HepG2 (cell line): ENCODE results near the gene TFAP2A. TPM values are rescaled to one million over a fixed set of nuclear protein-coding genes. Genes with fewer than 3 reads are reported as not detected.

Source experiments
- ATF4 ChIP-seq, 2 experiments: fragments of 450-650 bp in 1 of 2; sonication (generic) in 1 of 2; formaldehyde crosslinking; IDR thresholded peaks; 2 replicates each; pipeline versions ENCODE4 v1.5.0 to v1.8.0; 2020 to 2022; ENCODE audit warnings: mild to moderate bottlenecking in 1 of 2, missing genetic modification reagents in 1 of 2
- BATF2 ChIP-seq: sonication (generic); formaldehyde crosslinking; IDR thresholded peaks from 2 replicates; pipeline ENCODE4 v1.8.0; 2022; ENCODE audit warnings: mild to moderate bottlenecking, missing genetic modification reagents, moderate library complexity
- BORCS8-MEF2B ChIP-seq: sonication (generic); formaldehyde crosslinking; IDR thresholded peaks from 2 replicates; pipeline ENCODE4 v1.8.0; 2022; ENCODE audit warnings: mild to moderate bottlenecking, missing genetic modification reagents
- DPF2 ChIP-seq: sonication (generic); formaldehyde crosslinking; IDR thresholded peaks from 2 replicates; pipeline ENCODE4 v1.4.0; 2020; ENCODE audit warnings: mild to moderate bottlenecking, low read depth, missing genetic modification reagents, borderline replicate concordance
- EP300 ChIP-seq, 3 experiments: sonication (generic) in 1 of 3; formaldehyde crosslinking in 1 of 3; IDR thresholded peaks; 2 replicates each; pipeline versions ENCODE4 v1.5.1 to v1.6.1; 2011 to 2020; ENCODE audit warnings: low read depth in 2 of 3, low read length in 2 of 3, borderline replicate concordance in 1 of 3, improper control_type of control experiment in 1 of 3, mild to moderate bottlenecking in 1 of 3, missing genetic modification reagents in 1 of 3, moderate library complexity in 1 of 3
- FOSL2 ChIP-seq: sonication (generic); formaldehyde crosslinking; IDR thresholded peaks from 2 replicates; pipeline ENCODE4 v1.4.0; 2020; ENCODE audit warnings: missing genetic modification reagents
- HBP1 ChIP-seq: IDR thresholded peaks from 2 replicates; pipeline ENCODE4 v1.6.1; 2016; ENCODE audit warnings: low read depth, control low read depth
- MAFF ChIP-seq: IDR thresholded peaks from 2 replicates; pipeline ENCODE4 v1.6.1; 2011; ENCODE audit warnings: low read depth, low read length, improper control_type of control experiment
- MBNL3 ChIP-seq: fragments of 250-450 bp; sonication (Bioruptor Pico); conservative IDR thresholded peaks from 2 replicates; pipeline ENCODE4 v1.8.0; 2022; ENCODE audit warnings: mild to moderate bottlenecking, inconsistent platforms
- MIXL1 ChIP-seq: IDR thresholded peaks from 2 replicates; pipeline ENCODE4 v1.6.1; 2016
- NFIB ChIP-seq: sonication (generic); formaldehyde crosslinking; IDR thresholded peaks from 2 replicates; pipeline ENCODE4 v1.9.0; 2021; ENCODE audit warnings: missing genetic modification reagents, mild to moderate bottlenecking, borderline replicate concordance
- PCBP2 ChIP-seq: fragments of 200-400 bp; formaldehyde crosslinking; optimal IDR thresholded peaks from 2 replicates; pipeline ENCODE3; 2018; ENCODE audit warnings: low read length, low read depth; ENCODE audit not compliant: poor library complexity, severe bottlenecking
- SALL1 ChIP-seq: sonication (generic); formaldehyde crosslinking; IDR thresholded peaks from 2 replicates; pipeline ENCODE4 v1.8.0; 2022; ENCODE audit warnings: mild to moderate bottlenecking, missing genetic modification reagents
- SOX6 ChIP-seq, 2 experiments: fragments of 450-650 bp in 1 of 2; sonication (generic) in 1 of 2; formaldehyde crosslinking in 1 of 2; IDR thresholded peaks; 2 replicates each; pipeline versions ENCODE4 v1.4.0 to v1.6.1; 2017 to 2020; ENCODE audit warnings: antibody characterized with exemption in 1 of 2, mild to moderate bottlenecking in 1 of 2, missing genetic modification reagents in 1 of 2
- ZFAT ChIP-seq: sonication (generic); formaldehyde crosslinking; conservative IDR thresholded peaks from 2 replicates; pipeline ENCODE4 v1.8.1; 2023; ENCODE audit warnings: missing genetic modification reagents, inconsistent platforms
- ZFX ChIP-seq: sonication (generic); formaldehyde crosslinking; IDR thresholded peaks from 2 replicates; pipeline ENCODE4 v1.4.0; 2020; ENCODE audit warnings: mild to moderate bottlenecking, low read depth, missing genetic modification reagents, moderate library complexity
- ZFY ChIP-seq: sonication (generic); formaldehyde crosslinking; IDR thresholded peaks from 2 replicates; pipeline ENCODE4 v1.4.0; 2020; ENCODE audit warnings: missing genetic modification reagents
- ZNF737 ChIP-seq: sonication (generic); formaldehyde crosslinking; IDR thresholded peaks from 2 replicates; pipeline ENCODE4 v1.5.0; 2020; ENCODE audit warnings: missing genetic modification reagents, mild to moderate bottlenecking, borderline replicate concordance
- ZNF788 ChIP-seq: sonication (generic); formaldehyde crosslinking; IDR thresholded peaks from 2 replicates; pipeline ENCODE4 v1.5.0; 2020; ENCODE audit warnings: mild to moderate bottlenecking, missing genetic modification reagents, borderline replicate concordance
- polyA plus RNA-seq, 8 experiments: library from polyadenylated mRNA; depleted of rRNA in 3 of 8; stranded (reverse) in 7 of 8; unstranded in 1 of 8; fragments of >200 nt; fragmentation: Illumina TruSeq in 4 of 8; extraction: Trizol in 4 of 8; gene quantifications; 2 replicates each; pipeline versions ENCODE4 v1.2.1 to v1.2.3, GENCODE V29; 2011 to 2016; ENCODE audit warnings: low read depth in 4 of 8, missing spikeins in 1 of 8, mixed read lengths in 1 of 8; ENCODE audit not compliant: insufficient read depth in 1 of 8
- total RNA-seq, 5 experiments: library from RNA; depleted of rRNA; stranded (reverse); fragments of >200 nt; fragmentation: Illumina TruSeq; extraction: Trizol; gene quantifications; 2 replicates each; pipeline ENCODE4 v1.2.3, GENCODE V29; 2016; ENCODE audit warnings: low read depth in 1 of 5

TFAP2A gene
- total and polyA plus RNA-seq, 2 of the 13 experiments (the other 11 are each of a cell fraction or from before 2014, with no cell fraction given), result not detected

- TF ChIP-seq ATF4 (CRISPR knock-in tag; IDR thresholded peaks at IDR 0.05), result no peak
- TF ChIP-seq MAFF, result 0 out of 2 replicates have a peak, but pooled peaks have one; percentile 4
- TF ChIP-seq HBP1 (CRISPR knock-in tag), result no peak
- no peak for TF ChIP-seq MIXL1 (CRISPR knock-in tag)
- TF ChIP-seq ZNF788, result no peak
- peak; percentile 45 for TF ChIP-seq SALL1 (CRISPR knock-in tag)
- TF ChIP-seq ZNF737 (CRISPR knock-in tag), result no peak; the same call in 1 of the 2 replicates
- no peak for TF ChIP-seq BORCS8-MEF2B (CRISPR knock-in tag)
- TF ChIP-seq PCBP2, result no peak
- TF ChIP-seq FOSL2 (CRISPR knock-in tag), result peak; percentile 54; the same call in 1 of the 2 replicates
- no peak for TF ChIP-seq ZFAT
- 0 out of 4 replicates have a peak, but pooled peaks of 1 of the 2 experiments have one; percentile 13 for TF ChIP-seq EP300 (IDR thresholded peaks at IDR 0.05; ENCODE audit: low read depth in 2 of 2, low read length in 2 of 2)
- TF ChIP-seq EP300 (CRISPR knock-in tag; IDR thresholded peaks at IDR 0.05; ENCODE audit: borderline replicate concordance), result no peak
- no peak for TF ChIP-seq NFIB (CRISPR knock-in tag)
- no peak for TF ChIP-seq SOX6 (IDR thresholded peaks at IDR 0.05)
- 0 out of 2 replicates have a peak, but pooled peaks have one; percentile 21 for TF ChIP-seq SOX6 (CRISPR knock-in tag; IDR thresholded peaks at IDR 0.05)
- TF ChIP-seq ZFX, result peak; percentile 31; the same call in 1 of the 2 replicates
- peak; percentile 40; the same call in 1 of the 2 replicates for TF ChIP-seq ZFY
- no peak for TF ChIP-seq BATF2 (CRISPR knock-in tag)
- TF ChIP-seq MBNL3, result no peak
- no peak for TF ChIP-seq DPF2 (CRISPR knock-in tag)
Measured at GRCh38 chr6:10441004-10441654, 26.3 kb upstream of the TFAP2A start (continued).
